C4-2B (cell line): Measurements from ENCODE around the gene BDH1.

Source experiments
- CTCF ChIP-seq: fragments of 450-650 bp; conservative IDR thresholded peaks from 2 replicates; pipeline ENCODE4 v1.5.1; 2017; ENCODE audit warnings: mild to moderate bottlenecking
- ZFX ChIP-seq: fragments of 450-650 bp; IDR thresholded peaks from 2 replicates; pipeline ENCODE4 v1.6.1; 2017

- TF ChIP-seq CTCF: no peak
- TF ChIP-seq ZFX: no peak
Observed at GRCh38 chr3:197533396-197533795, 22.4 kb downstream of the BDH1 start.
